Right lobe of liver (tissue), 4 donors: Measurements from ENCODE around the gene LRMDA.

Experiments used
- CTCF ChIP-seq, 4 donors: fragments of 200-600 bp in 3 of 4; fragments of 450-650 bp in 1 of 4; IDR thresholded peaks; one replicate each; pipeline versions ENCODE4 v1.5.1 to v1.8.0; 2016 to 2022; ENCODE audit warnings: antibody characterized with exemption in 4 of 4, mild to moderate bottlenecking in 2 of 4
- POLR2A ChIP-seq: fragments of 450-650 bp; IDR thresholded peaks from one replicate; pipeline ENCODE4 v1.6.1; 2017; ENCODE audit warnings: antibody characterized with exemption, mild to moderate bottlenecking
- donor health status: DM: no; HTN: no; CAD: no.
- donor health status: DM: no; HTN: no; CAD: no.
- donor health status: DM: no; HTN: yes; CAD: no.

- TF ChIP-seq CTCF (IDR thresholded peaks at IDR 0.05) (no peak), POLR2A (no peak)
Measured at GRCh38 chr10:76055466-76055865, 624.0 kb downstream of the LRMDA start.
